Measurements from ENCODE around the gene DYNC1LI2.

- TF ChIP-seq CTCF (IDR thresholded peaks at IDR 0.05 in 2 of 3, conservative IDR thresholded peaks at IDR 0.05 in 1 of 3; ENCODE audit: borderline replicate concordance in 1 of 3, insufficient read depth in 1 of 3, low read depth in 2 of 3, low read length in 2 of 3) (no peak), MAX (IDR thresholded peaks at IDR 0.05) (no peak), POLR2A (IDR thresholded peaks at IDR 0.05; ENCODE audit: borderline replicate concordance, extremely low read depth, insufficient read depth, insufficient read length) (no peak), RAD21 (IDR thresholded peaks at IDR 0.05; ENCODE audit: low read depth) (no peak), YY1 (IDR thresholded peaks at IDR 0.05; ENCODE audit: extremely low read depth, insufficient replicate concordance, low read depth, low read length) (no peak), EZH2 (IDR thresholded peaks at IDR 0.05) (no peak)
These were observed 1.5 kb upstream of the DYNC1LI2 start for GRCh38 chr16:66752958-66753357.

All from HCT116 (cell line).